ENCODE results near the gene DDX27. TPM values are rescaled to one million over a fixed set of nuclear protein-coding genes. Genes with fewer than 3 reads are reported as not detected.
"Not testable (repeated sequence)": the region's sequence is repeated elsewhere in the genome, so short reads cannot be mapped to it uniquely, and the experiment has no call there.

Gene DDX27
- total and polyA plus RNA-seq, 4 experiments from 2014 or later = 21.6 to 60.4 (median 53.7) TPM

GRCh38 chr20:49179368-49180277 lies 39.6 kb upstream of the DDX27 start:
- H3K27ac ChIP-seq (ENCODE audit: low read depth, low read length) = no peak overlapping the region
- CTCF ChIA-PET (ENCODE audit: partially characterized antibody) = interaction anchor here (0.6 to 4.9 kb wide), 10 partner anchors 12 to 707 kb away, joined by 3 to 41 read pairs (median 3); no protein-coding TSS in a partner anchor
- H3K4me3 Mint-ChIP-seq = peak overlapping the region in 5 of 8 donors; percentile 14 to 62 (median 26)

GRCh38 chr20:49181265-49181877 lies 37.8 kb upstream of the DDX27 start:
- H3K9me3 ChIP-seq (ENCODE audit: control insufficient read depth in 1 of 2, low read length in 2 of 2) = no peaks in the 10 kb centered on the region
- H3K4me3 ChIP-seq (ENCODE audit: low read length in 2 of 2) = no peak overlapping the region
- peaks cover 4 to 20% of the 10 kb centered on the region in 2 donors for H3K36me3 Mint-ChIP-seq
- H3K27ac ChIP-seq (ENCODE audit: low read depth, low read length) = no peak overlapping the region
- H3K4me1 Mint-ChIP-seq = peaks cover 48 to 76% (median 64%) of the 10 kb centered on the region in 4 donors
- POLR2A ChIA-PET (ENCODE audit: partially characterized antibody) = interaction anchor here (1.3 to 1.4 kb wide), 2 partner anchors 38 to 733 kb away, joined by 3 to 6 read pairs; partner anchors contain the start of gene DDX27
- CTCF ChIA-PET (ENCODE audit: partially characterized antibody) = interaction anchor here (0.6 to 4.9 kb wide), 6 partner anchors 14 to 49 kb away, joined by 3 to 41 read pairs (median 8); no protein-coding TSS in a partner anchor
- H3K27me3 ChIP-seq (ENCODE audit: insufficient read depth, low read length) = no peaks in the 10 kb centered on the region
- peaks cover 7% of the 10 kb centered on the region for H3K36me3 ChIP-seq (ENCODE audit: insufficient read depth, low read length)
- peaks cover 77% of the 10 kb centered on the region for H3K4me1 ChIP-seq (ENCODE audit: insufficient read depth, low read length)
- no peaks in the 10 kb centered on the region for H3K9me3 Mint-ChIP-seq
- intact Hi-C loops (cut with micrococcal nuclease) = no loop called here
- peak overlapping the region in 4 of 7 donors; percentile 12 to 75 (median 43) for H3K27ac Mint-ChIP-seq
- no peaks in the 10 kb centered on the region for H3K27me3 Mint-ChIP-seq
- peak overlapping the region in 2 of 8 donors; percentile 18 to 66 for H3K4me3 Mint-ChIP-seq
- DNase-seq = no peak

More at GRCh38 chr20:49179368-49180277, 39.6 kb upstream of the DDX27 start:
- Histone ChIP-seq H3K4me3 (ENCODE audit: low read length in 2 of 2) (no peak overlapping the region), H3K9me3 (ENCODE audit: control insufficient read depth in 1 of 2, low read length in 2 of 2) (no peaks in the 10 kb centered on the region), H3K4me1 (ENCODE audit: insufficient read depth, low read length) (peaks cover 60% of the 10 kb centered on the region), H3K27me3 (ENCODE audit: insufficient read depth, low read length) (no peaks in the 10 kb centered on the region), H3K36me3 (ENCODE audit: insufficient read depth, low read length) (peaks cover 10% of the 10 kb centered on the region)
- Mint-ChIP-seq H3K9me3 (no peaks in the 10 kb centered on the region), H3K4me1 (peaks cover 36 to 64% (median 51%) of the 10 kb centered on the region in 4 donors), H3K27me3 (no peaks in the 10 kb centered on the region), H3K27ac (peak overlapping the region in 5 of 7 donors; percentile 43 to 89 (median 49)), H3K36me3 (peaks cover 4 to 19% of the 10 kb centered on the region in 2 donors)
- intact Hi-C loops (cut with micrococcal nuclease) = no loop called here
- POLR2A ChIA-PET (ENCODE audit: partially characterized antibody) = interaction anchor here (1.0 to 1.1 kb wide), 2 partner anchors 36 to 70 kb away, joined by 3 read pairs; no protein-coding TSS in a partner anchor
- DNase-seq = no peak

- no peaks in the 10 kb centered on the region for H3K27me3 Mint-ChIP-seq
- Histone ChIP-seq H3K9me3 (ENCODE audit: control insufficient read depth in 1 of 2, low read length in 2 of 2) (no peaks in the 10 kb centered on the region), H3K36me3 (ENCODE audit: insufficient read depth, low read length) (no peaks in the 10 kb centered on the region), H3K4me3 (ENCODE audit: low read length in 2 of 2) (no peak overlapping the region), H3K27me3 (ENCODE audit: insufficient read depth, low read length) (no peaks in the 10 kb centered on the region), H3K4me1 (ENCODE audit: insufficient read depth, low read length) (peaks cover 75% of the 10 kb centered on the region), H3K27ac (ENCODE audit: low read depth, low read length) (no peak overlapping the region)
- no peaks in the 10 kb centered on the region for H3K9me3 Mint-ChIP-seq
- H3K4me1 Mint-ChIP-seq = peaks cover 48 to 81% (median 65%) of the 10 kb centered on the region in 4 donors
- no peak for DNase-seq
- peak overlapping the region in 5 of 7 donors; percentile 35 to 61 (median 53) for H3K27ac Mint-ChIP-seq
- ChIA-PET POLR2A (ENCODE audit: partially characterized antibody) (interaction anchor here (0.6 kb wide), 1 partner anchor 91 kb away, joined by 3 read pairs; no protein-coding TSS in a partner anchor), CTCF (ENCODE audit: partially characterized antibody) (interaction anchor here (4.5 kb wide), 1 partner anchor 50 kb away, joined by 23 read pairs; no protein-coding TSS in a partner anchor)
- peaks cover 0 to 22% of the 10 kb centered on the region in 2 donors for H3K36me3 Mint-ChIP-seq
- intact Hi-C loops (cut with micrococcal nuclease) = no loop called here
- H3K4me3 Mint-ChIP-seq = peak overlapping the region in 6 of 8 donors; percentile 11 to 72 (median 42)
Measured at GRCh38 chr20:49183444-49183843, 35.8 kb upstream of the DDX27 start.

- intact Hi-C loops (cut with micrococcal nuclease); H3K36me3 ChIP-seq (ENCODE audit: insufficient read depth, low read length); H3K27me3 ChIP-seq (ENCODE audit: insufficient read depth, low read length); H3K27me3 Mint-ChIP-seq; DNase-seq; H3K9me3 Mint-ChIP-seq; H3K27ac ChIP-seq (ENCODE audit: low read depth, low read length); H3K4me3 ChIP-seq (ENCODE audit: low read length in 2 of 2); H3K9me3 ChIP-seq (ENCODE audit: control insufficient read depth in 1 of 2, low read length in 2 of 2): not testable (repeated sequence)
- Mint-ChIP-seq H3K4me1 (peaks cover 49 to 83% (median 66%) of the 10 kb centered on the region in 4 donors), H3K4me3 (peak overlapping the region in 5 of 8 donors; percentile 21 to 59 (median 50)), H3K27ac (peak overlapping the region in 5 of 7 donors; percentile 24 to 54 (median 42)), H3K36me3 (peaks cover 0 to 22% of the 10 kb centered on the region in 2 donors)
- ChIA-PET CTCF (ENCODE audit: partially characterized antibody) (interaction anchor here (4.4 to 4.5 kb wide), 2 partner anchors 33 to 51 kb away, joined by 23 to 32 read pairs; partner anchors contain the start of gene DDX27), POLR2A (ENCODE audit: partially characterized antibody) (interaction anchor here (1.1 kb wide), 1 partner anchor 95 kb away, joined by 3 read pairs; no protein-coding TSS in a partner anchor)
- peaks cover 76% of the 10 kb centered on the region for H3K4me1 ChIP-seq (ENCODE audit: insufficient read depth, low read length)
Measured at GRCh38 chr20:49184084-49184501, 35.1 kb upstream of the DDX27 start.

- Histone ChIP-seq H3K4me1 (ENCODE audit: insufficient read depth, low read length) (peaks cover 70% of the 10 kb centered on the region), H3K9me3 (ENCODE audit: control insufficient read depth in 1 of 2, low read length in 2 of 2) (no peaks in the 10 kb centered on the region), H3K36me3 (ENCODE audit: insufficient read depth, low read length) (no peaks in the 10 kb centered on the region), H3K4me3 (ENCODE audit: low read length in 2 of 2) (no peak overlapping the region), H3K27me3 (ENCODE audit: insufficient read depth, low read length) (no peaks in the 10 kb centered on the region), H3K27ac (ENCODE audit: low read depth, low read length) (no peak overlapping the region)
- ChIA-PET POLR2A (ENCODE audit: partially characterized antibody) (interaction anchor here (1.1 kb wide), 1 partner anchor 94 kb away, joined by 3 read pairs; no protein-coding TSS in a partner anchor), CTCF (ENCODE audit: partially characterized antibody) (interaction anchor here (4.4 to 4.5 kb wide), 2 partner anchors 33 to 51 kb away, joined by 23 to 32 read pairs; partner anchors contain the start of gene DDX27)
- Mint-ChIP-seq H3K36me3 (peaks cover 0 to 19% of the 10 kb centered on the region in 2 donors), H3K9me3 (no peaks in the 10 kb centered on the region), H3K4me1 (peaks cover 44 to 77% (median 62%) of the 10 kb centered on the region in 4 donors), H3K4me3 (peak overlapping the region in 4 of 8 donors; percentile 22 to 77 (median 48)), H3K27me3 (peaks cover 0 to under 1% of the 10 kb centered on the region in 2 donors), H3K27ac (peak overlapping the region in 3 of 7 donors; percentile 50 to 54 (median 51))
- intact Hi-C loops (cut with micrococcal nuclease) = loop anchor here (5.0 kb wide), 1 partner anchor 32 kb away; no protein-coding TSS in a partner anchor
- no peak for DNase-seq
Measured at GRCh38 chr20:49184691-49185070, 34.5 kb upstream of the DDX27 start.

- Histone ChIP-seq H3K4me1 (ENCODE audit: insufficient read depth, low read length) (peaks cover 65% of the 10 kb centered on the region), H3K27me3 (ENCODE audit: insufficient read depth, low read length) (no peaks in the 10 kb centered on the region), H3K9me3 (ENCODE audit: control insufficient read depth in 1 of 2, low read length in 2 of 2) (no peaks in the 10 kb centered on the region), H3K36me3 (ENCODE audit: insufficient read depth, low read length) (no peaks in the 10 kb centered on the region), H3K4me3 (ENCODE audit: low read length in 2 of 2) (no peak overlapping the region), H3K27ac (ENCODE audit: low read depth, low read length) (no peak overlapping the region)
- ChIA-PET POLR2A (ENCODE audit: partially characterized antibody) (no interaction called here), CTCF (ENCODE audit: partially characterized antibody) (interaction anchor here (4.4 to 4.5 kb wide), 2 partner anchors 32 to 52 kb away, joined by 23 to 32 read pairs; partner anchors contain the start of gene DDX27)
- Mint-ChIP-seq H3K9me3 (no peaks in the 10 kb centered on the region), H3K27me3 (peaks cover 0 to 2% of the 10 kb centered on the region in 2 donors), H3K27ac (peak overlapping the region in 5 of 7 donors; percentile 50 to 79 (median 54)), H3K36me3 (peaks cover 0 to 21% of the 10 kb centered on the region in 2 donors), H3K4me1 (peaks cover 41 to 72% (median 58%) of the 10 kb centered on the region in 4 donors), H3K4me3 (peak overlapping the region in 7 of 8 donors; percentile 39 to 77 (median 60))
- DNase-seq = no peak
- intact Hi-C loops (cut with micrococcal nuclease) = loop anchor here (5.0 kb wide), 1 partner anchor 33 kb away; no protein-coding TSS in a partner anchor
Measured at GRCh38 chr20:49185071-49185761, 34.0 kb upstream of the DDX27 start.
